Ishikawa (cell line): Measurements from ENCODE around the gene RXFP2.

ENCODE experiments used
- CEBPB ChIP-seq: IDR thresholded peaks from 2 replicates; pipeline ENCODE4 v1.6.1; 2012
- CREB1 ChIP-seq: IDR thresholded peaks from 2 replicates; pipeline ENCODE4 v1.6.1; 2012; ENCODE audit warnings: low read depth
- EGR1 ChIP-seq: IDR thresholded peaks from 2 replicates; pipeline ENCODE4 v1.6.1; 2012
- EP300 ChIP-seq: IDR thresholded peaks from 2 replicates; pipeline ENCODE4 v1.6.1; 2012; ENCODE audit warnings: borderline replicate concordance
- FOXM1 ChIP-seq: IDR thresholded peaks from 2 replicates; pipeline ENCODE4 v1.6.1; 2012; ENCODE audit warnings: low read depth, borderline replicate concordance
- MAX ChIP-seq: IDR thresholded peaks from 2 replicates; pipeline ENCODE4 v1.6.1; 2012
- NFIC ChIP-seq: IDR thresholded peaks from 2 replicates; pipeline ENCODE4 v1.6.1; 2012
- RAD21 ChIP-seq: IDR thresholded peaks from 2 replicates; pipeline ENCODE4 v1.6.1; 2012; ENCODE audit warnings: low read depth
- REST ChIP-seq: IDR thresholded peaks from 2 replicates; pipeline ENCODE4 v1.6.1; 2012; ENCODE audit warnings: low read depth, mild to moderate bottlenecking
- TAF1 ChIP-seq: IDR thresholded peaks from 2 replicates; pipeline ENCODE4 v1.6.1; 2012; ENCODE audit warnings: low read depth, mild to moderate bottlenecking
- TCF12 ChIP-seq: IDR thresholded peaks from 2 replicates; pipeline ENCODE4 v1.6.1; 2012; ENCODE audit warnings: low read depth
- TEAD4 ChIP-seq: IDR thresholded peaks from 2 replicates; pipeline ENCODE4 v1.6.1; 2012
- USF1 ChIP-seq: IDR thresholded peaks from 2 replicates; pipeline ENCODE4 v1.6.1; 2012
- YY1 ChIP-seq: IDR thresholded peaks from 2 replicates; pipeline ENCODE4 v1.6.1; 2012; ENCODE audit warnings: low read depth
- ZBTB7A ChIP-seq: IDR thresholded peaks from 2 replicates; pipeline ENCODE4 v1.6.1; 2012; ENCODE audit warnings: low read depth

RXFP2 gene

GRCh38 chr13:31775686-31776085 is 36.4 kb downstream of the RXFP2 start:
- no peak for TF ChIP-seq REST
- TF ChIP-seq CREB1 = no peak
- TF ChIP-seq EP300 = no peak
- no peak for TF ChIP-seq USF1
- TF ChIP-seq ZBTB7A = no peak
- no peak for TF ChIP-seq RAD21
- TF ChIP-seq EGR1 = no peak
- TF ChIP-seq FOXM1 = no peak
- TF ChIP-seq TCF12 = no peak
- TF ChIP-seq YY1 = no peak
- no peak for TF ChIP-seq CEBPB
- no peak for TF ChIP-seq NFIC
- no peak for TF ChIP-seq TAF1
- no peak for TF ChIP-seq TEAD4
- no peak for TF ChIP-seq MAX

- TF ChIP-seq REST = no peak
- no peak for TF ChIP-seq USF1
- TF ChIP-seq TCF12 = no peak
- TF ChIP-seq ZBTB7A = no peak
- TF ChIP-seq MAX = no peak
- TF ChIP-seq FOXM1 = no peak
- no peak for TF ChIP-seq EGR1
- TF ChIP-seq NFIC = no peak
Observed at GRCh38 chr13:31781064-31781463, 41.7 kb downstream of the RXFP2 start.

- no peak for TF ChIP-seq EP300
- TF ChIP-seq TAF1 = no peak
- TF ChIP-seq ZBTB7A = no peak
- TF ChIP-seq USF1 = no peak
- TF ChIP-seq EGR1 = no peak
- TF ChIP-seq FOXM1 = no peak
- TF ChIP-seq NFIC = no peak
- TF ChIP-seq TCF12 = no peak
- no peak for TF ChIP-seq TEAD4
- no peak for TF ChIP-seq CEBPB
- TF ChIP-seq REST = no peak
- TF ChIP-seq YY1 = no peak
- no peak for TF ChIP-seq RAD21
- no peak for TF ChIP-seq CREB1
- TF ChIP-seq MAX = no peak
Observed at GRCh38 chr13:31786011-31786410, 46.7 kb downstream of the RXFP2 start.

- no peak for TF ChIP-seq YY1
- TF ChIP-seq EP300 = no peak
- TF ChIP-seq TCF12 = no peak
- no peak for TF ChIP-seq NFIC
- no peak for TF ChIP-seq EGR1
Observed at GRCh38 chr13:31790992-31791391, 51.7 kb downstream of the RXFP2 start.

GRCh38 chr13:31793246-31793645 is 53.9 kb downstream of the RXFP2 start:
- TF ChIP-seq REST (no peak), CREB1 (no peak), TAF1 (no peak), NFIC (no peak), MAX (no peak), USF1 (no peak), EP300 (no peak), TEAD4 (no peak), RAD21 (no peak), ZBTB7A (no peak), YY1 (no peak), EGR1 (no peak), TCF12 (no peak), FOXM1 (no peak), CEBPB (no peak)
